SIG-M5 (cell line): Measurements from ENCODE around the gene PLCL1.

Source experiments
- DNase-seq: peaks from one replicate; lab custom pipeline; 2025; lab: John Stamatoyannopoulos, UW

Gene PLCL1

DNA sequence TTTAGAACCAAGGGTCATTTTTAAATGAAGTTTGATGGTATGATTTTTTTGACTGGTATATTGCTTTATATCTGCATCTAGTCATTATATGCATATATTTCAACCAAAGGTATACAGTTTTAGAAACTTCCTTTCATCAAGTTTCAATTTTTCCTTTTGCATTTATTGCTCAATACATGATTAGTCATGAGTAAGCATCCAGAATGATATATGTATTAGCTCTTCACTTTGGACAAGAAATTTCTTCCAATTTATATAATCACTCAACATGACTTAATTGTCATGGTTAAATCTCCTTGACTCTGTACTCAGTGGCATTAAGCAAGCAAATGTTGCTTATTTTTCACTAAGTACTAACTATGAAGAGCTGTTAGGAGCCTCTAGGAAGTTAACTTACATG is 123.6 kb downstream of the PLCL1 start:
- DNase-seq, result no peak

DNA sequence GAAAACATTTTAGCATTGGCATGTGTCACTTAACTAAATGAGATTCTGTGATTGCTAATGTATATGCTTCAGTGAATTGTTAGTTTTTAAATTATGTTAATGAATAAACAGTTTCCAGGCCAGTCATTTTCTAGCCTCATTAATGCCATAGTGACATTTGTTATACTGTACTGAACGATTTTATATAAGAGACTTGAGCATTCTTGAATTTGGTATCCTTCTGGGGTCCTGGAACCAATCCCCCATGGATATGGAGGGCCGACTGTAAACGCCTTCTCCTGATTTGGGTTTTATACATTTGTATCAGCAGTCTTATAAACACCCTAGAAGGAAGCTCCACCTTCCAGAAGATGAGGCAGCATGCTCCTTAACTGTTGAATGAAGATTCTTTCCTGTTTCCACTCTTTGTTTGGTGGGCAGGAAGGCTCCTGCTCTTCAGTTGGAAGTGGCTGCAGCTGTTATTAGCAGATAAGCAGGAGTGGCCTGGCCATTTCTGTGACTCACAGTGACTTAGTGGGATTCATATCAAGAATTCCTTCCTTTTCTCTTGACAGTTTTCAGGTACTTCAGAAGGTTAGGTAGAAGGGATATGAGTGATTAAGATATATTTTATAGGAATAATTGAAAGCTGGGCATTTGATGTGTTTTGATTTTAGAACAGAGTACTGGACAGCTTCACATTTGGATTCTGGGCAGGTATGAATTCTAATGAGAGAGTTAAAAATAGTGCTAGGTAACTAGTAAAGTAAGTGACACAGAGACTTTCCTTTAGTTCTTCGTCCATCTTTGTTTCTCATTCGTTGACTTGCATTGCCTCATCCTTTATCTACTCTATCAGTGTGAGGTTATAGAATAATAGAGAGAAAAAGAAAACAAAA is 124.9 kb downstream of the PLCL1 start:
- no peak for DNase-seq

DNA sequence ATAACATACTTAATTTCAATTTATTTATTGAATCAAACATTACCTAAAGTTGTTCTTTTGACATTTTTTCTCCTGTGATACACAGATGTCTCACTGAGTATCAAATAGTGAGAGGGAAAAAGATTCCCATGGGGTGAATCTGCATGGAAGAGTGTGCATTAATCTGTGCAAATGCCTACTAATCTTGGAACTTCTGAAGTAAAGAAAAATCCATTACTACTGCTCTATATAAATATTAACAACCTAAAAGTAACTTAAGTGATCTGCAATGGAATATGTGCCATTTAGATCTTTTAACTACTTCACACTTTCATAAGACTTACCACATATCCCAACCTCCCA is 125.5 kb downstream of the PLCL1 start:
- DNase-seq, result no peak

DNA sequence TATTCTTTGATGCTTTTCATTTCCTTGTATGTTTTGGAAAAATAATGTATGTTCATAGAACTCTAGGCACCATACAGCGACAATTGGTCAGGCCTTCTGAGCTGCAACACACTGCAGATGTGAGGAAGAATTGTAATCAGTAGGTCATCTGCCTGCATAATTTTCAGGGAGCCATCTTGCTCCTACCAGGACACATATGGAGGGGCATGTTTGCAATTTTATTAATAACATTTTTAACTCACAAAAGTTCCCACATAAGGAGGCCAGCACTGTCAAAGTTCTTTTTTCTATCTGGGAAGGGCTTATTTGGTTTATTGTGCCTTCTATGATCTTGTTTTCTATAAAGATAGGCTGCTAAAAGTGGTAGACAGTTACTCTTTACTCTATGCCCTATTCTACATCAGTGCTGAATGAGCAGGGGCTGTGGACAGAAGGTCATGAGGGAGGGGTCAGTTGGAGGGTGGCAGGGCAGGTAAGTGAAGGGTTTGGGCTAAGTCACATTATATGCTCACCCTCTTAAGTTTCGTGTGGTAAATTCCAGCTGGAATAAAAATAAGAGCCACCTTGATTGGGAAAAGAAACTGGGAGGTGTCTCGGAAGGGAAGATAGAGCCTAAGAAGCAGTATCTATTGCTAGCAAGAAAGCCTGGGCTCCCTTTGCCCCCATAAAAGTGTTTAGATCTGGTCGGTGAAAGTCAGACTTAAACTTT is 126.3 kb downstream of the PLCL1 start:
- no peak for DNase-seq

DNA sequence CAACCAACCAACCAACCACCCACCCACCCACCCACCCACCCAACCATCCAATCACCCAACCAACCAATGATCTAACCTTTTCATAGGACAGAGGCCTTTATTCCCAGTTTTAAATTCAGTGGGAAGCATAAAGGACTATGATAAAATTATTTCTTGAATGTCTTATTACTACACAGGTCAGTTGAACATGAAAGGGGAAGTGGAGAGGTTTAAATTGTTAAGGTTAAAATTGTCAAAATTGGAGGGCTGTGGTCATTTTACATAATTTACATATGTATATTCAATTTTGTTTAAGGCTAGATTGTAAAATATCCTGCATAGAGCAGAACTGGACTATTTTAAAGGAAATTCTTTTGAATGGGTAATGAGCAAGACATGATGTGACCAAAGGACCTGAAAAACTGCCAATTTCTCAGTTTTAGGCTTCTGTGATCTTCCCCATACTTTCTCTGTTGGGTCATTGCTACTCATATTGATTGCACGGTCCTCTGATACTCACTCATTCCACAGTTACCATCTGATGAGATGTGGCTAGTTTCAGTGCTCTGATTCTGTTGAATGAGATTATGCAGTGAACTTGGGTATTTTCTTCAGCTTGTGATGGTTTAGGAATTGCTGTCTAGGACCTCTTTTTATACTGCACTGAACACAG is 127.4 kb downstream of the PLCL1 start:
- no peak for DNase-seq

DNA sequence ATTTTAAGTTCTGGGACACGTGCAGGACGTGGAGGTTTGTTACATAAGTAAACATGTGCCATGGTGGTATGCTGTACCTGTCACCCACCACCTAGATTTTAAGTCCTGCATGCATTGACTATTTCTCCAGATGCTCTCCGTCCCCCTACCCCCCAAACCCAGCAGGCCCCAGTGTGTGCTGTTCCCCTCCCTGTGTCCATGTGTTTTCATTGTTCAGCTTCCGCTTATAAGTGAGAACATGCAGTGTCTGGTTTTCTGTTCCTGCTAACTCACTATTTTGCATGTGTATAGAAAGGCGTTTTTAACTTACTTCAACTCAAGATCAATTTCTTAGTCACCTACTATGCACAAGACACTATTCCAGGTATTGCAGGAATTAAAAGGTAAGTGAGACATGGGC is 128.0 kb downstream of the PLCL1 start:
- no peak for DNase-seq

DNA sequence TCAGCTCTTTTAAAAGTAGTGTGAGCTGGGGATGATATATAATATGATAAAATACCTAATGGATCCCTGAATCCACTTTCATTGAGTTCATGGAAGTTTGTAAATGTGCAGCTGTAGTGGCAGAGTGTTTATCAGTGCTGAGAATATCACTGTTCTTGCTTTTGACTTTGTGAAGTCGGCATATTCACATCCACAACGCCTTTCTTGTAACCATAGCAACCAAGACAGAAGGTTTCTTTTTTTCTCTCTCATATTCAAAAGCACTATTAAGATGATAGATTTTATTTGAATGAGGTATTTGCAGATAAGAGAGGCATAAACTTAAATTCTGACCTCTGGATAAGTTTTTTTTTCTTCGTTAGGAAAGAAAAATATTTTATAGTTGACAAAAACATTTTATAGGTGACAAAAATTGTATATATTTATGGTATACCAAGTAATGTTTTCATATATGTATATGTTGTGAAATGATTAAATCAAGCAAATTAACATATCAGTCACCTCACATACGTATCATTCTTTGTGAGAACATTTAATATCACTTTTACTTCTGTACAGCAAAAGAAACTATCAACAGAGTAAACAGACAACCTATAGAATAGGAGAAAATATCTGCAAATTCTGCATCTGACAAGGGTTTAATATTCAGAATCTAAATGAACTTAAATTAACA is 130.0 kb downstream of the PLCL1 start:
- DNase-seq, result no peak

DNA sequence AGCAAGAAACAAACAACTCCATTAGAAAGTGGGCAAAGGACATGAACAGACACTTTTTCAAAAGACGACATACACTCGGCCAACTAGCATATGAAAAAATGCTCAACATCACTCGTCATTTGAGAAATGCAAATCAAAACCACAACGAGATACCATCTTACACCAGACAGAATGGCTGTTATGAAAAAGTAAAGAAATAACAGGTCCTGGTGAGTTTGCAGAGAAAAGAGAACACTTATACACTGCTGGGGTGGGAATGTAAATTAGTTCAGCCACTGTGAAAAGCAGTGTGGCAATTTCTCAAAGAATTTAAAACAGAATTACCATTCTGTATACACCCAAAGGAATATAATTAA is 130.5 kb downstream of the PLCL1 start:
- no peak for DNase-seq

DNA sequence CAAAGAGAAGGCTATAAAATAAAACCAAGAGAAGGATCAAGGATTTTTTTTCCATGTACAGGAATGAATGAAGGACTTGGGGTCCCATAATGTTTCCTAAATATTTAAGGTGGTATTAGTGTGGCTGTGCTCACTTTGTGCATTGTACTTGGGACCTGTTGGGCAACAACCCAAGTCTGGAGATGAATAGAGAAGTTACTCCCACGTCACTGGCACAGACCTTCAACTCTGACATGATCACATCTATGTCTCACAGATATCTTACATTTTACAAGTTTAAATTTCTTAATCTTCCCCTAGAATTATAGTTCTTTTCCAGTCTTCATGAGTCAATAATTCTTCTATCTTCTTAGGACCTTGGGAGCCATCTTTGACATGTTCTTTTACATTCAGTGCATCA is 133.4 kb downstream of the PLCL1 start:
- DNase-seq, result no peak

DNA sequence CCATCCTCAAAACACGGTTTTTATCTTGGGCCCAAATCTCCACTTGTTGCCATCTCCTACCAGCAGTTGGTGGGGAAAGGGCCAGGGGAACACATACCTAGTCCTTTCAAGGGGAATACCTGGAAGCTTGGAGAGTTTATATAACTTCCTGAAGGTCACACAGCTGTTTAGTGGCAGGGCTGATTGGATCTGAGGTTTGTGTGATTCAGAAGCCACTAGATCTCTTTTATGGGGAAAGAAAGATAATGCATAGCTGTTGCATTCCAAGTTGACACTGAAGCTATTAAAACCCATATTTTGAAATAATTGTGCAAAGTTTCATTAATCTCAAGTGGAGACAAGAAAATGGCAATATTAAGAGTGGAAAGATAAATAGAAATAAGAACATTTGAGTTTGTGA is 134.2 kb downstream of the PLCL1 start:
- DNase-seq, result no peak

DNA sequence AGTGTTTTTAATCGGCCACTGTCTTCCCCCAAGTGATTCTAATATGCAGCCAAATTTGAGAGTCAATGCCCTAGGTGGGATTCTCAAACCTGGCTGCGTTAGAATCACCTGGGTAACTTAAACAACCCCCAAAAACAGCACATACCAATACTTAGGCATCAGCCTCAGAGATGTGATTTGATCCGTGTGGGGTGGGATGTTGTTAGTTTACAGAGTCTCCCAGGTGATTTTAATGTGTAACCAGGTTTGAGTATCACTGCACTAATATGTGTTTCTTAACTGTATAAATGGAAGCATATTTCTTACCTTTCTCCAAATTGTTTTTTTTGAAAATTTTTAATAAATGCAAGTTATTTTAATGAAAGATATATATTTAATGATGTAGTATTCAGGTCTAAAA is 135.4 kb downstream of the PLCL1 start:
- no peak for DNase-seq

DNA sequence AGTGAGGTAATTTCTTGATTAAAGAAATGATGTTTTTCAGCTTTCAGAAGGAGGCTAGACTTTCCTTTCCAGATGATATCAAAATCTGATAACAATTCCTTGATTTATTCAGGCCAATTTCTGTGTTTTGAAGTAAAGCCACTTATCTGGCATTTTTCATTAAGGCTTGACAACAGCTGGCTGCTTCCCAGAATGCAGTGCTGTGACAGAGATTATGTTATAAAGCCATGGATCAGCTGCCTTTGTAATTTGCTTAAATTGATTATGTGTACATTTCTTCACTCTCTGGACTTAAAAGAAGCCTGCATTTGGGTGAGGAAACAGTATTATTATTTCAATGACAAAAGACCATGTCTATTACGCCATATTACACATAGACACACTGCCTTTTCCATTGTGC is 136.0 kb downstream of the PLCL1 start:
- DNase-seq, result no peak

DNA sequence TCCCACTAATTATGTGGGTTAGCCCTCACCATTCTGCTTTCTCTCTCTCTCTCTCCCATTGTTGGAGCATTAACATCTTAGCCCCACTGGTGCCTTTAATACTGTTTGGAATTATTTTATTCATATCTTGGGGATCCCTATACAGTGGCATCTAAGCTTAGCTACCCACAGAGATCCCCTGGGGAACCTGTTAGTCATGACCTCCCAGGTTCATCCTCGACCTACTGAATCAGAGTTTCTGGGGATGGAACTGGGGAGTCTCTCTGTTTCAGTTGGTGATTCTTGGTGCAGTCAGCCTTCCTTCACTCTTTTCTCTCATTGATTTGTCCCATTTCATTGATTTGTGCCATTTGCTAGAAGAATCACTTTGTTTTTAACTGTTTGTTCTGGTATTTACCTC is 137.3 kb downstream of the PLCL1 start:
- DNase-seq, result no peak

DNA sequence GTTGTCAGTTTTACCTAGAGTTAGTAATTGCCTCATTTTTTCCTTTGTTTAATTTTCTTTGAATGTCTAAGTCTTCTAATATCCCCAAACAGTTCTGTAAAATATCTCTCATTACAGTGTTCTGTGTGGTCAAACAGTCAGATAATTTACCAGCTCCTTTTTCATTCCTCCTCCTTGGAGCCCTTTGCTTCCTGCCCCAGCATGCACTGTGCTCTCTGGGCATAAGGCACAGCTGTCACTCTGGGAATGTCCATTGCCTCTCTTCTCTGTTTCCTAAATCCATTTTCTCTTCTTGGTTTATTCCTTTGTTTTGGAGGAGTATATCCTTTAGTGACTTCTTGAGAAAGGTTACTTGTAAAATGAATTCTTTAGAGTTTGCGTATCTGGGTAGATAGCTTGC is 139.3 kb downstream of the PLCL1 start:
- DNase-seq, result no peak

DNA sequence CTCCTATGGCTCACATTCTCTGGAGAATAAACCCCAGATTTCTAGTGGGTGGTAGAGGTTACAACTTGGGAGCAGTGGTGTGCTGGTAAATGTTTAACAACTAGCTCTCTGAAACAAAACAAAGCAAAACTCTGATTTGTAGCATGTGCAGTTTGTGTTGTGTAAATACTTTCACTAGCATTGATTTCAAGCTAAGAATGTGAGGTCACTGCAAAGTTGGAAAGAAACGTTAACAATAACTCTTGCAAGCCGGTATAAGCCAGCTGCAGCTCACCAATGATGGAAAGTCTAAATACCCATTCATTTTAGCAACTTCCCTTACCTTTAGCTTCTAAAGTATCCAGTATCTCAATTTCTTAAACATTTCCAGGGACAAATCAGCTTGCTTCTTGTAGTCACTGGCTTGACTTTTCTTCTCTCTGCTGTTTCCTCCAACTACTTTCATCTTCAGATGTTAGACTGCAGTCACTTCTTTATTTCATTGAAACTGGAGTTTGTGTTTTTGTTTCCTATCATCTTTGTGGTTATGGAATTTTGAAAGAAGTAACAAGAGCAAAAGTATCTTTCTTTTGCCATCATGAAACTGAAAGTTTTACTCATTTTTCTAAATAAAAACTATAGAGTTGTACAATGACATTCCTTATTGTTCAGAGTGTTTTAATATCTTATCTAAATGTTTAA is 140.2 kb downstream of the PLCL1 start:
- DNase-seq, result no peak

DNA sequence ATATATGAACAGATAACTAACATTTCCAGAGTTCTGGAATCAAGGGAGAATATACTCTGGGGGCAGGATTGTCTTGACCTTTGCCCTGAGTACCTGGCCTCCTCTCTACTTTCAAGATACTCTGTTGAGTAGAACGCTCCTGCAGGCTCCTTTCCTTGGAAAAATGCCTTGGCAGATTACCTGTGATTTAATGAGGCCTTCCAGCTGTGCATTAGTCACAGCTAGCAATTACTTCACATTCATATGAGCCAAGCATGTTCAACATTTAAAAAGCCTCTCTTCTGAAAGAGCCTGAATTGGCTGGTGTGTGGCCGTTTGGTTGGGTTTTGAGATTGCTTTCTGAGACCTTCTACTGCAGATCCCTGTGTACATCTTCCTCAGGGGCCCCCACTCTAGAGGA is 142.2 kb downstream of the PLCL1 start:
- no peak for DNase-seq

DNA sequence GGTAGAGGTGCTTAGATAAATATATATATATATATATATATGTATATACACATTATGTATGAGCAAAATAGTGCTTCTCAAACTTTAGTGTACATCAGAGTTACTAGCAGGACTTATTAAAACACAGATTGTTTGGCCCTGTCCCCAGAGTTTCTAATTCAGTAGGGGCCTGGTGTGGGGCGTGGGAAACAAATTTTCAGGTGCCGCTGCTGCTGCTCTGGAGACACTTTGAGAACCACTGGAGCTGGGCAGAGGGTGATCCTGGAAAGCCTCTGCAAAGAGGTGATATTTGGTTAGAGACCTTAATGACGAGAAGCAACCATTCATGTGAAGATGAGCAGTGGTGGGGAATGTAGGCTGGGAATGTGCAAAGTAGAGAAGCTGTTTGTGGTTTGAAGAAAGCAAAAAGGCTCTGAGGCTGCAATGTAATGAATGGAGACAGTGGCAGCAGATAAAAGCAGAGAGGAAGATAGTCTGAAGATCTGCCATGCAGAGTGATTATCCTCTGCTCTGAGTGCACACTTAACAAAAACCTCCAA is 142.9 kb downstream of the PLCL1 start:
- DNase-seq, result no peak

DNA sequence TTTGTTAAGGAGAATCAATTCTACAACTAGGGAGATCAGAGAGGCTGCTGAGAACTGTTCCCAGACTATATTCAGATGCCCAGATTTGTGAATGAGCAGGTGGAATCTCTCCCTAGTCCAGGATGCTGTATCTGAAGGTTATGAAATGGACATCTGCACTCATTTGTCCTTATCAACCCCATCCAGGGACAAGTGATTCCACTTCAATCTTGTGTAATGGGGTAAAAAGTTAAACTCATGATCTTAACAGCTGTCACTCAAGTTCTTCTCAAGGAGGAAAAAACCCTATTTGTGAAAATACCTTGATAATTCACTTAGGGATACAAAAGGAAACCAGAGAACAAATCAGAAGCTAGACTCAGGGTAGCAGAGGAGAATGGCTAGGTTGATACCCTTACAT is 144.8 kb downstream of the PLCL1 start:
- no peak for DNase-seq

DNA sequence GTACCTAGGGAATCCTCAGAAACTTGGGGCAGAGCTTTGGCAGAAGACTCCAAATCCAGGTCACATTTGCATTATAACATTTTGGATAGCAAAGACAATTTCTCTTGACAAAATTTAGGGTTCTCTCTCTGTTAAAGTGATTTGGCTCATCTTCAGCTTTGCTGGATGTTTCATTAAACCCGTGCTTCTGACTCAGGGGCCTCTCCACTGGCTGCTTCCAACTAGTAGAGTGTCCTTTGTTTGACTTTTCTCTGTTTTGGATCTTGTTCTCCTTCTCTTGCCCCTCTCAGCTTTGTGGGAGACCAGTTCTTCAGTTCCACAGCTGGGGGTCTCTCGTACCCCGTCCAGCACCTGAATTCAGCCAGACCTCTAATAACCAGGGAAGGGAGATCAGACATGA is 145.6 kb downstream of the PLCL1 start:
- DNase-seq, result no peak

DNA sequence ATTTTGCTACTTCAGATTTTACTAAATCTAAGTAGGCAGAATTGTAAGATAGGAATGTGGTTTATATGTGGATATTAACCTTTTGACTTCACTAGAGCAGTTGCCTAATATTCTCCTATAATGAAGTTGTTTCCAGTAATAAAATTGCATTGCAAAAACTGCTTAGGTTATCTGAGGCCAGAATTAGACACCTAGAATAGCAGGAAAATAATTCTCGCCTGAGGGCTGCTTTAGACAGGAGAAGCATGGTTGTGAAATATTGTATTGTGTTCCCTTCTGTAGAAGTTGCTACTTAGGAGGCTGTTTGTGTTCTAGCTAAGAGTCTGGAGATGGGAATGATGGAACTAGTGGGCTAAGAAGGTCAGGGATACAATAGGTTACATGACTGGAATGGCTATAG is 146.3 kb downstream of the PLCL1 start:
- DNase-seq, result no peak

DNA sequence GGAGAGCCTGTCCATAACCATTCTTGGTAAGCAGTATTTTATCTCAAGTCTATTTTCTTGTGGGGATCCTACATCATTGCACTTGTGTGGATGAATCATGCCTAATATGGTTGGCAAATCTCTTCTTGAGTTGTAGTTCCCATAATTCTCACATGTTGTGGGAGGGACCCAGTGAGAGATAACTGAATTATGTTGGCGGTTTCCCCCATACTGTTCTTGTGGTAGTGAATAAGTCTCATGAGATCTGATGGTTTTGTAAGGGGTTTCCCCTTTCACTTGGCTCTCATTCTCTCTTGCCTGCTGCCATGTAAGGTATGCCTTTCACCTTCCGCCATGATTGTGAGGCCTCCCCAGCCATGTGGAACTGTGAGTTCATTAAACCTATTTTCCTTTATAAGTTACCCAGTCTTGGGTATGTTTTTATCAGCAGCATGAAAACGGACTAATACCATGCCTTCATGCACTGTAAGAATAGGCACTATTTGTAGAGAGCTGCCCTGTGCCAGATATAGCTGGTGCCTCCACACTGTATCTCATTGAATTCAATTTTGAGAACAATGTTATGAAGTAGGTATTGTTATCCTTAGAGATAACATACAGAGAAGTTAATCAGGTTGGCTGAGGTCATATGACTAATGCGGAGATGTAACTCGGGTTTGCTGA is 148.3 kb downstream of the PLCL1 start:
- no peak for DNase-seq
